GM18951 (cell line): ENCODE data around the gene HMCN2.
"Not testable (repeated sequence)": the region's sequence is repeated elsewhere in the genome, so short reads cannot be mapped to it uniquely, and the experiment has no call there.

Experiments used
- POLR2A ChIP-seq: IDR thresholded peaks from 4 replicates; pipeline ENCODE4 v1.6.1; 2011; ENCODE audit warnings: mild to moderate bottlenecking; ENCODE audit not compliant: insufficient read length, insufficient read depth; ENCODE audit errors: extremely low read depth
- in situ Hi-C: fragments of 300-500 bp; cut with MboI; formaldehyde crosslinking; loops from one replicate; pipeline ENCODE4 v1.12.0; 2022; ENCODE audit warnings: low sequenced_read_pairs, mixed read lengths, inconsistent platforms; ENCODE audit not compliant: unreplicated experiment

The HMCN2 gene

DNA sequence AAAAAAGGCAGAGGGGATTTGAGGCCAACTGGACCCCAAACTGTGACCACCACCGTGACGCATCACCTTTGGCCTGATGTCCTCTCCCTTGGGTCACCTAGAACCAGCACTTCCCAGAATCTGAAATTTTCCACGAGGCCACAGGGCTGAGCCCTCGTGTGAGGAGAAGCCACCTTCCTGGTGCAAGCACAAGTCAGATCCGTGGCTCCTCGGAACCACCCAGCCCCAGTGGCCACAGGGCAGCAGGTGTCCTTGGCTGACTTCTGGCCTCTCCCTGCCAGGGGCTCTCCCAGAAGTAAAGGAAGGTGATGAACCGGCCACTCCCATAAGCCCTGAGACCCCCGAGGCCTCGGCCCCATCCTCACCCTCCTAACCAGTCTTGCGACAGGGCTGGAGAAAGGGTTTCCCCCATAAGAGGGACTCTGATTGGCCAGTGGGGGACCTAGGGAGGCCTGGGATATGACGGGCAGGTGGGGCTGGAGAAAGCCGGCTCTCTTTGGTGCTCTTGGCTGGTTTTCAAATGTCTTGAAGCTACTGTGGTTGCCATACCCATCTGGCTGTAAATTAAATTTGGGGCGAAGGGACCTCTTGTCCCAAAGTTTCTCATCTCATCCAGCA lies 20.9 kb upstream of the HMCN2 start:
- TF ChIP-seq POLR2A, result no peak
- in situ Hi-C loops, result no loop called here

DNA sequence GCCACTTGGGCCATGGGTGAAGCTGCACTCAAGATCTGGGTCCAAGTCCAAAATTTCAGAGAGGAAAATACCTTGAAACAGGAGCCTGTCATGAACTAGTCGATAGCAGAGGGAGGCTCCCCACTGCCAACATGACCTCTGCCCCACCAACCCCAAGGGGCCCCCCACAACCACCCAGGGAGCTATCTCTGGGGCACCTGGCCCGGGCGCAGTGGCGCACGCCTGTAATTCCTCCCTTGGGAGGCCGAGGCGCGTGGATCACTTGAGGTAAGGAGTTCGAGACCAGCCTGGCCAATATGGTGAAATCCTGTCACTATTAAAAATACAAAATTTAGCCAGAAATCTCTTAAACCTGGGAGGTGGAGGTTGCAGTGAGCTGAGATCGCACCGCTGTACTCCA lies 20.1 kb upstream of the HMCN2 start:
- TF ChIP-seq POLR2A, result no peak
- in situ Hi-C loops, result no loop called here

DNA sequence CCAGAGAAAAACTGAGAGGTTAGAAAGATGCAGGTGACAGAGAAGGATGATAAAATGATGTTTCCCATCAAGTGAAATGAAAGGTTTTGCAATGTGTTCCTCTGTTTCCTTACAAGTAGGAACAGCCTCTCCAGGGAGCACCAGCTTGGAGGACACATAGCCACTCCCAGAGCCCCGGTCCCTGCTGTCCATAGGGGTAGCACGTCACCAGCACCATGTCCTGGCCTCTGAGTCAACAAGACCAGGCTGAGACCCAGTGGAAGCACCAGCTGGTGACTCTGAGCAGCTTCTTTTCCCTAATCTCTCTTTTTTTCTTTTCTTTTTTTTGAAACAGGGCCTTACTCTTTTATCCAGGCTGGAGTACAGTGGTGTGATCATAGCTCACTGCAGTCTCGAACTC lies 19.4 kb upstream of the HMCN2 start:
- in situ Hi-C loops, result no loop called here

DNA sequence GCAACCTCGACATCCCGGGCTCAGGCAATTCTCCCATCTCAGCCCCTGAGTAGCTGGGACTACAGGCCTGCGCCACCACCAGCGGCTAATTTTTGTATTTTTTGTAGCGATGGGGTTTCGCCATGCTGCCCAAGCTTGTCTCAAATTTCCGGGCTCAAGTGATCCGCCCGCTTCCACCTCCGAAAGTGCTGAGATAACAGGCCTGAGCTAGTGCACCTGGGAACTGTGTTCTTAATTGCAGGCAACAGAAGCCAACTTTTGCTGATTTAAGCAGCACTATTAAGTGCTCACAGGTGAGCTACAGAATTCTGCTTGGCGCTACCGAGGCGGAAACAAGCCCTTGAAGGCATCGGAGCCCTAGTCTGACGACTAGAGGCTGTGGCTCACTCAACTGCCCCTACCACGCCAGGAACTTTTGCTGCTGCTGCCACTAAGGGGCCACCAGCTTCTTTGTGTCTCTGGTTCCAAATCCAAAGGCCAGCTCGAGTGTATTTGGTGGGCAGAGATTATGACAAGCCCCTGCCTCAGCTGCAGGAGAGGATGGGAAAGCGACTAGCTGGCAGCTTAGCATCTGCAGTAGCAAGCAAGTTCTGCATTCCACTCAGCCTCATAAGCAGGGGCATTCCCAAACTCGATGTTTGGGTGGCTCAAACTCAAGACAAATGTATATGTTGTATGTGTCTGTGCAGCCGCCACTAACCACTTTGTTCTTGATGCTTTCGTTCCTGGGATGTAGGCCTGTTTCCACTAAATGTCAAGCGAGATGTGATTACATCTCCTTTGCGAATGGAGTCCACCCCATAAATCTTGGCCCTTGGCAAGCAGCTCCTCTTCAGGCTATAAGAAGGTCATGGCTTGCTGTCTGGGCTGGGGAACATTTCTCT lies 10.6 kb upstream of the HMCN2 start:
- in situ Hi-C loops, result no loop called here
- no peak for TF ChIP-seq POLR2A

More for the DNA sequence above, 19.4 kb upstream of the HMCN2 start:
- TF ChIP-seq POLR2A, result no peak

DNA sequence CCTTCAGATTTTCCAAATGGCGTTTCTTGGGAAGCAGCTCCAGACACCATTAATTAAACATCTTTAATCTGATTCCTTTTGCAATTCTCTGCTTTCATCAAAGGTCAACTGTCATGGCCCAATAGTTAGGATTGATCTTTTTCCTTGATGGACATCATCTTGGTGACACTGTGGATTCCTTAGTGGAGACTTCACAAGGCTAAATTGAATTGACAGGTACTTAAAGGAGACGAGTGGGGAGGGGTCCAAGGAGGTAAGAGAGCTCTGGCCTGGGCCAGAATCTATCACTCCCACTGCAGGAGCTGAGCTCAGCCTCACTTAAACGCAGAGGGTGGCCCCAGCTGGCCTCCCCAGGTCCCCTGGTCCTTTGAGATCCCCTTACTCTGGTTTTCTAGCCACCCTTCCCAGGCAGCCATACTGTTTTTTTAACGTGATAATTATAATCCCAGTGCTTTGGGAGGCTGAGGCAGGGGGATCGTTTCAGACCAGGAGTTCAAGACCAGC lies 9.9 kb upstream of the HMCN2 start:
- in situ Hi-C loops, result no loop called here
- TF ChIP-seq POLR2A, result no peak

DNA sequence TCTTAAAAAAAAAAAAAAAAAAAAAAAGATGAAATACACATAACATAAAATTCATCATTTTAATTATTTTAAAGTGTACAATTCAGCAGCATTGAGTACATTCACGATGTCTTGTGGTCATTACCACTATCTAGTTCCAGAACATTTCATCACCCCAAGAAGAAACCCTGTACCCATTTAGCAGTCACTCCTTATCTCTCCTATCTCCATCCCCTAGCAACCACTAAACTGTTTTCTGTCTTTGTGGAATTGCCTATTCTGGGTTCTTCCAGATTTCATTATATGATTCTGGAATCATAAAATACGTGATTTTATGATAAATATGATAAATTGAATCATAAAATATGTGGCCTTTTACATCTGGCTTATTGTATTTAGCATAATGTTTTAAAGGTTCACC lies 8.9 kb upstream of the HMCN2 start:
- in situ Hi-C loops, result no loop called here
- no peak for TF ChIP-seq POLR2A

DNA sequence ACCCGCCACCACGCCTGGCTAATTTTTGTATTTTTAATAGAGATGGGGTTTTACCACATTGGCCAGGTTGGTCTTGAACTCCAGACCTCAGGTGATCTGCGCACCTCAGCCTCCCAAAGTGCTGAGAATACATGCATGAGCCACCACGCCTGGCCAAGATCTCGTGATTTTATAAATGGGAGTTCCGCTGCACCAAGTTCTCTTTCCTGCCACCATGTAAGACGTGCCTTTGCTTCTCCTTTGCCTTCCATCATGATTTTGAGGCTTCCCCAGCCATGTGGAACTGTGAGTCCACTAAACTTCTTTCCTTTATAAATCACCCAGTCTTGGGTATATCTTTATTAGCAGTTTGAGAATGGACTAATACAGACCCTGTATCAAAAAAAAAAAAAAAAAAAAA lies 7.4 kb upstream of the HMCN2 start:
- in situ Hi-C loops, result not testable (repeated sequence)

DNA sequence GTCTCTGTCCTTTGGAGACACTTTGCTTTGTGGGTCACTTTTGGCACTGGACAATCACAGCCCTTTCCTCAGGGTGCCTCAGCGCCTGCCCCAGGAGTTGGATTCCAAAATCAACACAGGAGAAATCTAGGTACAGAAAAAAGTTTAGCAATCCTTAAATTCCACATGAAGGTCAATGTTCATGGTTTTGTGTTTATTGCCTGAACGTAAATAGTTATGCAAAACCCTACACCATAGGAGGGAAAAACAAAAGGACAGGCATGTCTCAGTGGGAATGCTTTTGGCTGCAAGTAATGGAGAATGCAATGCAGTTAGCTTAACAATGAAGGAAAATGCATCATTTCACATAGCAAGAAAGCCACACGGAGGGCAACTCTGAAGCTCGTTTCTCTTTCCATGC lies 6.5 kb upstream of the HMCN2 start:
- in situ Hi-C loops, result no loop called here
- no peak for TF ChIP-seq POLR2A

DNA sequence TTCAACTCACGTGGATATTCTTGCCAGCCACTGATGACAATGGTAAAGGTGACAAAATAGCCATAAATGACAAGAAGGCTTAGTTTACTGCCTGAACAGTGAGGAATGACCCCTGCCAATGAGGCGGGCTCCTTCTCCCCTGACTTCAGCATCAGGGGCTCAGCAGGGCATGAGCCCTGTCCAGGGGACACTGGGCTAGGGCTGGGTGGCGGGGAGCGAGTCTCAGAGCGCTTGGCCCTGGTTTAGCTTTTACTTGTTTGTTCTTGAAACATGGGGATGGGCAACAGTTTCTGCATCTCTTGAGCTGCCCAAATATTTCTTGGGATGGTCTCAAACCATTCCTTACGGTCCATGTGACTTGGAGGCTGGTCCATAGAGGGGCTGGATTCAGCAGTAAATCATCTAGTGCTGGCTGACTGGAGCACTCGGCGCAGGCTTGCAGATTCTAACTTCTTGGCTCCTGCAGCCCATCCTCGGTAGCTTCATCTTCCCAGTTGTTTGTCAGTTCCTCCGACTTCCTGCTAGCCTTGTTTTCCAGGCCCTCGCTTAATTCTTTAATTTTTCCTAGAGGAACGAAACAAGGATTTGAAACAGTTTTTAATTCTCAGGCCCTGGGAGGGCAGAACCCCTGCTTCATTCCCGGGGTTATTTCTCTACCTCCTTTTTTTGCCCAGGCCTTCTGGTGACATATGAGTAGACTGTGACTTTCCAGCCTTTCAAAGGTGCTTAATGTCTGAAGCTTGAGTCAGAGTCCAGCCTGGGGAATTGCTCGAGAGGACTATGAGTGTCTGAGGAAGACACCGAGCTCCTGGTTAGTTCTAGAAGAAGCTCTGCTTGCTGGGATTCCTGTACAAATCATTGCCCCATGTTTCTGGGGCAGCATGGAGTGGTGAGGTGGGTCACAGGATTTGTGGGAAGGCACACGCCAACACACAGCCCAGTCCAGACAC lies 4.5 kb upstream of the HMCN2 start:
- TF ChIP-seq POLR2A, result no peak
- in situ Hi-C loops, result no loop called here

DNA sequence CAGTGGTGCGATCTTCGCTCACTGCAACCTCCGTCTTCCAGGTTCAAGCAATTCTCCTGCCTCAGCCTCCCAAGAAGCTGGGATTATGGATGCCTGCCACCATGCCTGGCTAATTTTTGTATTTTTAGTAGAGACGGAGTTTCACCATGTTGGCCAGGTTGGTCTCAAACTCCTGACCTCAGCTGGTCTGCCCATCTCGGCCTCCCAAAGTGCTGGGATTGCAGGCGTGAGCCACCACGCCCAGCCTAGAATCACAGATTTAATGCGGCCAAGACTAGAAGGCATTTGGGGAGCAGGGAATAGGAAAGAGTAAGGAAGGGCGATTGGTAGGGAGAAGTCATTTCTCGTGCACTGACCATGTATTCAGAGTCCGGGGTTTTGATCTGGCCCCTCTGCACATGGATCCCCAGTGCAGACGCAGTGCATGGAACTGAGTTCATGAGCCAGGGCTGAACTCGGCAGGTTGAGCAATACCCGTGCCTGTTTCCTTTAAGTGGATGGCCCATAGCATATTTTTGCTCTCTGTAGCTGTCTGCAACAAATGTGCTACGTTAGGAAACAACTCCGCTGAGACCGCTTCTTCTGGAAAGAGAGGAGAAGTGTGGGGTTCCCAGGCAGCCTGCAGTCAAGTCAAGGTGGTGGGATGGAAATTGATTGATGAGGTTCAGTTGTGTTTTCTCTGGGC lies 3.4 kb upstream of the HMCN2 start:
- in situ Hi-C loops, result no loop called here
- TF ChIP-seq POLR2A, result no peak

DNA sequence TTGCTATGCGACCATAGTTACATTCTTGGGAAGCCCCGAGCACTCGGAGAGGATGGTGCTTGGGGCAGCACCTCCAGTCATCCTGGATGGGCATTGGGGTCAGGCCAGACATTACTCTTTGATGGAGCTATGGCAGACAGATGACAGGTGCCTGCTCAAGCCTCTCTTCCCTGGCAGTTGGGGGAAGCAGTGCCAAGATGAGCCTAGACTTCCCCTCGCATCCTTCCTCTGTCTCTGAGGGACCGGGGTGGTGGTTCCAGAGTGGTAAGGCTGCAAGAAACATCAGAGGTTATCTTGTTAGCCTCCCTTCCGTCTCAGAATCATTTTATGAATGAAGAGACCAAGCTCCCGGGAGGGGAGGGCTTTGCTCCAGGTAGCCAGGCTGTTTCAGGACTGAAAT lies 2.8 kb upstream of the HMCN2 start:
- in situ Hi-C loops, result no loop called here
- no peak for TF ChIP-seq POLR2A

DNA sequence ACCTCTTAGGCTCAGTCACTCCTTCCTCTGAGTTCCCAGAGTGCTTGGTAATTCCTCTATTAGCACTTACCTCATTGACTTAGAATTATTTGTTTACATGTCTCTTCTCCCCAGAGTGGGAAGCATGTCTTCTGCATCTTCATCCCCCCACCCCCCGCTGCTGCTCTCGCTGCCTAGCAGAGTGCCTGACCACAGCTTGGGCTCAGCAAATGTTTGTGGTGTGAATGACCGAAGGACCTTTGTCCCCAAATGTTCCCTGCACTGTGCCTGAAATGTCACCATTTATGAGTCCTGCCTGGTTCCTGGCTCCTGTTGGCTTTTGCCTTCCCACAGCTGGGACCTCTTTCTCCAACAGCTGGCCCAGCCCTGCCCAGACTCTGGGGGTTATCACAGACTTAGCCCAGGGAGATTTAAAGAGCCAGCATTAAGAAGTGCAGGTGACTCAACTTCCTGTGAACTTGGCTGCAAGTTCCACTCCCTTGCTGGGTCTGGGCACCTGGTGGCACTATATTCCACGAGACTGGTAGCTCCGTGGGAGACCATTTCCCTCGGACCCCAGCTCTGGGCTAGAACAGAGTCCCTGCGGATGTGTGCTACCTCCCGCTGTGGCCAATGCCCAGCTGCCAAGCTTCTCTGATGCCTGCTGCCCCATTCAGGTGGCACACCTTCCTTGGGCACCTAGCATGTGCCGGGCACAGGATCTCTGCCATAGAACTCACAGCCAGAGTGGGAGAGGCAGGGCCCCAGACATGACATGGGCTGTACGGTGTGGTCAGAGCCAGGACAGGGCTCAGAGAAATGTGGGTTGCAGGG lies 1.8 kb upstream of the HMCN2 start:
- no peak for TF ChIP-seq POLR2A
- in situ Hi-C loops, result no loop called here
